ENCODE results near the gene FIBIN. TPM values are rescaled to one million over a fixed set of nuclear protein-coding genes. Genes with fewer than 3 reads are reported as not detected.
"Not testable (repeated sequence)": the region's sequence is repeated elsewhere in the genome, so short reads cannot be mapped to it uniquely, and the experiment has no call there.

FIBIN gene
- total RNA-seq, 1 donor from 2014 or later, result 8.9 TPM

GRCh38 chr11:26958005-26958701 is 35.8 kb upstream of the FIBIN start:
- Mint-ChIP-seq H3K27ac (no peak overlapping the region), H3K27me3 (ENCODE audit: low read depth) (no peaks in the 10 kb centered on the region), H3K36me3 (no peaks in the 10 kb centered on the region), H3K9me3 (no peaks in the 10 kb centered on the region), H3K4me3 (no peak overlapping the region), H3K4me1 (no peaks in the 10 kb centered on the region)
- no peak for DNase-seq (ENCODE audit: low spot score in 2 of 2, unreplicated experiment in 2 of 2)
- TF ChIP-seq, protein P1, sequence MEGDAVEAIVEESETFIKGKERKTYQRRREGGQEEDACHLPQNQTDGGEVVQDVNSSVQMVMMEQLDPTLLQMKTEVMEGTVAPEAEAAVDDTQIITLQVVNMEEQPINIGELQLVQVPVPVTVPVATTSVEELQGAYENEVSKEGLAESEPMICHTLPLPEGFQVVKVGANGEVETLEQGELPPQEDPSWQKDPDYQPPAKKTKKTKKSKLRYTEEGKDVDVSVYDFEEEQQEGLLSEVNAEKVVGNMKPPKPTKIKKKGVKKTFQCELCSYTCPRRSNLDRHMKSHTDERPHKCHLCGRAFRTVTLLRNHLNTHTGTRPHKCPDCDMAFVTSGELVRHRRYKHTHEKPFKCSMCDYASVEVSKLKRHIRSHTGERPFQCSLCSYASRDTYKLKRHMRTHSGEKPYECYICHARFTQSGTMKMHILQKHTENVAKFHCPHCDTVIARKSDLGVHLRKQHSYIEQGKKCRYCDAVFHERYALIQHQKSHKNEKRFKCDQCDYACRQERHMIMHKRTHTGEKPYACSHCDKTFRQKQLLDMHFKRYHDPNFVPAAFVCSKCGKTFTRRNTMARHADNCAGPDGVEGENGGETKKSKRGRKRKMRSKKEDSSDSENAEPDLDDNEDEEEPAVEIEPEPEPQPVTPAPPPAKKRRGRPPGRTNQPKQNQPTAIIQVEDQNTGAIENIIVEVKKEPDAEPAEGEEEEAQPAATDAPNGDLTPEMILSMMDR (IDR thresholded peaks at IDR 0.05; ENCODE audit: unreplicated experiment), result no peak

- H3K36me3 Mint-ChIP-seq, result no peaks in the 10 kb centered on the region
- TF ChIP-seq, protein P1 (IDR thresholded peaks at IDR 0.05; ENCODE audit: unreplicated experiment), result no peak
- no peaks in the 10 kb centered on the region for H3K27me3 Mint-ChIP-seq (ENCODE audit: low read depth)
- no peak overlapping the region for H3K4me3 Mint-ChIP-seq
- no peaks in the 10 kb centered on the region for H3K4me1 Mint-ChIP-seq
- no peaks in the 10 kb centered on the region for H3K9me3 Mint-ChIP-seq
- no peak for DNase-seq (ENCODE audit: low spot score in 2 of 2, unreplicated experiment in 2 of 2)
- no peak overlapping the region for H3K27ac Mint-ChIP-seq
Observed at GRCh38 chr11:26958702-26959049, 35.2 kb upstream of the FIBIN start.

DNA sequence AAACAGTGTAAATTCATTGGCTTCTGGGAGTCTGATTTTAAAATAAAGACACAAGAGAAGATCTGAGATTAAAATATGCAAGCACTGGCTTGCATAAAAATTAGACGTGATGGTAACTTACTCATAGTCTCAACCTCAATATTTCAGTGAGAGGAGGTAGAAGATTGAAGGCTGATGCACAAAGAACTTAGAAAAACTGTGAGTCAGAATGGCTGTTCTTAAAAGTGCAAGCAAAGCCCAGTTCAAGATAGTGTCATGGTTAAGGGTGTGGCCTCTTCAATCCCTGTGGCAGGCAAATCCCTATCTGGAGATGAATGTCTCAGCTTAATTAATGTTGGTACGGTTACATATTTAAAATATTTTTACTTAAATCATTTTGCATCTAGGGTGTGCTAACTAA is 33.6 kb upstream of the FIBIN start:
- DNase-seq (ENCODE audit: low spot score in 2 of 2, unreplicated experiment in 2 of 2), result no peak
- Mint-ChIP-seq H3K36me3 (no peaks in the 10 kb centered on the region), H3K27ac (no peak overlapping the region), H3K4me3 (no peak overlapping the region), H3K27me3 (ENCODE audit: low read depth) (no peaks in the 10 kb centered on the region), H3K9me3 (no peaks in the 10 kb centered on the region), H3K4me1 (no peaks in the 10 kb centered on the region)
- TF ChIP-seq, protein P1 (IDR thresholded peaks at IDR 0.05; ENCODE audit: unreplicated experiment), result no peak

DNA sequence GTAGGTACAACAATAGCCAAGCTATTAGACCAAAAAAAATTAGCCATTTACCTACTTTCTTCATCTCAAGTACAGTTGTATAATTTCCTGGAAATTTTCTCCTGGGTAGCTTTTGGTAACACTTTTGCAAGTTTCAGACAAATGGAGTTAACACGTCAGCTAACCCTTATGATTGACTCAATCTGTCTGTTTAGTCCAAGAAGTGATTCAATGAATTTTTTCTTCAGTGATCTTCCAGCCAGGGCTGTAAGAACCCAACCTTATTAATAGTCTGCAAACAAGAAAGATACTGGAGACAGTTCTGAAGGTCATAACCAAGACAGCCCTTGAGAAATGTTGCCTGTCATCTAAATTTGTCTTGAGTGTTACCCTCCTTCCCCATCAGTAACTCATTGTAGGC is 30.1 kb upstream of the FIBIN start:
- H3K36me3 Mint-ChIP-seq, result no peaks in the 10 kb centered on the region
- H3K27me3 Mint-ChIP-seq (ENCODE audit: low read depth), result no peaks in the 10 kb centered on the region
- TF ChIP-seq, protein P1 (IDR thresholded peaks at IDR 0.05; ENCODE audit: unreplicated experiment), result no peak
- no peak for DNase-seq (ENCODE audit: low spot score in 2 of 2, unreplicated experiment in 2 of 2)
- no peak overlapping the region for H3K4me3 Mint-ChIP-seq
- no peak overlapping the region for H3K27ac Mint-ChIP-seq
- no peaks in the 10 kb centered on the region for H3K4me1 Mint-ChIP-seq
- no peaks in the 10 kb centered on the region for H3K9me3 Mint-ChIP-seq

DNA sequence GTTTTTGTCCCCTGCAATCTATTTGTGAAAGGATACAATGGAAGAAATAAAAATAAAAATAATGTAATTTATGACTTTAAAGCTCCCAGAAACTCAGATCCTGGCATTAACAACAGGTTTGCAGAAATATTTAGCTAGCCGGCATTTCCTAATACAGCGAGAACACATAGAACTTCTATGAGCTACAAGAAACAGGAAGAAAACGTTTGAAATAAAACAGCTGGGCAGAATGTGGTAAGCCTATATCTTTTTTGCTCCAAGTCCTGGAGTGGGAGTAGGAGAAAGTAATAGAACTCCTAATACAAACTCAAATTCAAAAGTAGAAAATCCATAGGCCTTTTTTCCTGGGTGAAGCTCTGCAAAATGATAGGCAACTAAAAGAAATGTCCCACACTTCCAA is 29.6 kb upstream of the FIBIN start:
- no peaks in the 10 kb centered on the region for H3K9me3 Mint-ChIP-seq
- H3K4me1 Mint-ChIP-seq, result no peaks in the 10 kb centered on the region
- TF ChIP-seq, protein P1 (IDR thresholded peaks at IDR 0.05; ENCODE audit: unreplicated experiment), result no peak
- DNase-seq (ENCODE audit: low spot score in 2 of 2, unreplicated experiment in 2 of 2), result no peak
- no peak overlapping the region for H3K27ac Mint-ChIP-seq
- H3K27me3 Mint-ChIP-seq (ENCODE audit: low read depth), result no peaks in the 10 kb centered on the region
- H3K36me3 Mint-ChIP-seq, result no peaks in the 10 kb centered on the region
- peak overlapping the region; percentile 74 for H3K4me3 Mint-ChIP-seq

GRCh38 chr11:26964847-26965485 is 28.9 kb upstream of the FIBIN start:
- peak overlapping the region; percentile 39 for H3K27ac Mint-ChIP-seq
- DNase-seq (ENCODE audit: low spot score in 2 of 2, unreplicated experiment in 2 of 2), result not testable (repeated sequence)

More at GRCh38 chr11:26964847-26965485, 28.9 kb upstream of the FIBIN start:
- not testable (repeated sequence) for H3K9me3 Mint-ChIP-seq; H3K4me1 Mint-ChIP-seq; H3K36me3 Mint-ChIP-seq; H3K27me3 Mint-ChIP-seq (ENCODE audit: low read depth)
- H3K4me3 Mint-ChIP-seq, result peak overlapping the region; percentile 74
